ES-I3 (cell line): ENCODE results near the gene CDH4.

Source experiments
- H3K36me3 ChIP-seq: 2 replicates; pipeline ENCODE4 v1.6.1; 2013; ENCODE audit warnings: mild to moderate bottlenecking, low read length, control low read depth, moderate library complexity; ENCODE audit not compliant: insufficient read depth
- H3K4me1 ChIP-seq: 2 replicates; pipeline ENCODE4 v1.6.1; 2013; ENCODE audit warnings: mild to moderate bottlenecking, control low read depth, low read length; ENCODE audit not compliant: insufficient read depth
- H3K9ac ChIP-seq: 2 replicates; pipeline ENCODE4 v1.6.1; 2013; ENCODE audit warnings: low read depth, mild to moderate bottlenecking, low read length, moderate library complexity
- H3K9me3 ChIP-seq: 2 replicates; pipeline ENCODE4 v1.6.1; 2013; ENCODE audit warnings: mild to moderate bottlenecking, low read length, moderate library complexity; ENCODE audit not compliant: control insufficient read depth, insufficient read depth

CDH4 gene

DNA sequence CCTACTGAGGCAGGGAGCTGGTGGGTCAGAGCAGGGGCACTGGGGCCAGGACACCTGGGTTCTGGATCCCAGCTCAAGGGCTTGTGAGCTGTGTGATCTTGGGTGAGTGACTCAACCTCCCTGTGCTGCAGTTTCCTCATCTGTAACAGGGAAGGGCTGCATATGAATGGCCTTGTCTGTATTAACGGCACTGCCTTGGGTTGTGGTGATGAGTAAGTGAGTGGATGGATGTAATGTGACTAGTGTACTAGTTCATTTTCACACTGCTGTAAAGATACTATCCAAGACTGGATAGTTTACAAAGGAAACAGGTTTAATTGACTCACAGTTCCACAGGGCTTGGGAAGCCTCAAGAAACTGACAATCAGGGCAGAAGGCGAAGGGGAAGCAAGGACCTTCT lies 580.1 kb downstream of the CDH4 start:
- H3K9me3 ChIP-seq: peaks cover 6% of the 10 kb centered on the region; the same call in 1 of the 2 replicates
- H3K36me3 ChIP-seq: no peaks in the 10 kb centered on the region
- no peaks in the 10 kb centered on the region for H3K4me1 ChIP-seq
- H3K9ac ChIP-seq: no peak overlapping the region

DNA sequence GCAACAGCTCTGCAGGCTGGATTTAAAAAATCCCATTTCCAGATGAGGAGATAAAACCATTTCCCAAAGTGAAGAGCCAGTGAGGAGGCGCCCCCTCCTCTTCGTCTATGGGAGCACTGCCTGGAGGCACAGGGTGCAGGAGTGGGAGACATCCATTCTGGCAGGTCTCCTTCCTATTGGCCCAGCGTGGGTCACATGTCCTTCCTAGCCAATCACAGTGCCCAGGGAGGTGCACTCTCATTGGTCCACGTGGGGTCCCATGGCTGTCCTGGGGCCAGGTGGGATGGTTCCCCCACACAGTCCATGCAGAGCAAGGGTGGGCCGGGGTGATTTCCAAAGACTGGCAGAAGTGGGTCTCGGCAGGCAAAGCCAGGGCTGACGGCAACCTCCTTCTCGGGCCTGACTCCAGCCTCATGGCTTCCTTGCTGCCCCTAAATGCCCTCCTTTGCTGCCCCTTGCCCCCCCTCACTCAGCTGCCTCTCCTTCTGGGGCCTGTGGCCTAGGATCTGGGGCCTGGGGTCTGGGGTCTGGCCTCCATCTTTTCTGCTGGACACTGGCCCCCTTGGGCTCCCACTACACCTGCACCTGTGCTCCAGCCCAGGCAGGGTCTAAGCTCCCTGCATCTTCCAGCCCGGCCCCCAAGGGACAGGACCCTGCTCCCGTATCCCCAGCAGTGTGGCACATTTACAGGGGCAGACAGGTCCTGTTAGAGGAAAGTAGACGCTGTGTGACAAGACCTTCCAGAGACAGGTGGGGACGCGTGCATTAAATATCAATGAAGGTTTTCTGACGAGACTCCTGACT lies 581.9 kb downstream of the CDH4 start:
- Histone ChIP-seq H3K4me1 (no peaks in the 10 kb centered on the region), H3K9me3 (no peaks in the 10 kb centered on the region), H3K36me3 (no peaks in the 10 kb centered on the region), H3K9ac (no peak overlapping the region)

DNA sequence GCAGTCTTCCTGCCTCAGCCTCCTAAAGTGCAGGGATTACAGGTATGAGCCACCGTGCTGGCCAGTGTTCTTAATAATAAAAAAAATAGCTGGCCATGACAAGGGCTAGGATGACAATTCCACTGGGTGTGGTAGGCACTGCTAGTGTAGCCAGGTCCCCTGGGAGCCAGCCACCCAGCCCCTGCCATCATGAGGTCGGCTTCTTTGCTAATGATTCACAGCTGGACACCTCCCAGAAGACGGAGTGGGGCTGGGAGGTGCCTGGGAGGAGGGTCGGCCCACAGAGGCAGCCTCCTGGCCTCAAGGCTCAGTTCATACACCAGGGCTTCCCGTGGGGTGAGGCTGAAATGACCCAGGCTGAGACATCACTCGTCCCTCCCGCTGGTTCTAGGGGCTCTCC lies 583.2 kb downstream of the CDH4 start:
- no peaks in the 10 kb centered on the region for H3K36me3 ChIP-seq
- H3K9me3 ChIP-seq: no peaks in the 10 kb centered on the region
- no peaks in the 10 kb centered on the region for H3K4me1 ChIP-seq
- H3K9ac ChIP-seq: no peak overlapping the region

DNA sequence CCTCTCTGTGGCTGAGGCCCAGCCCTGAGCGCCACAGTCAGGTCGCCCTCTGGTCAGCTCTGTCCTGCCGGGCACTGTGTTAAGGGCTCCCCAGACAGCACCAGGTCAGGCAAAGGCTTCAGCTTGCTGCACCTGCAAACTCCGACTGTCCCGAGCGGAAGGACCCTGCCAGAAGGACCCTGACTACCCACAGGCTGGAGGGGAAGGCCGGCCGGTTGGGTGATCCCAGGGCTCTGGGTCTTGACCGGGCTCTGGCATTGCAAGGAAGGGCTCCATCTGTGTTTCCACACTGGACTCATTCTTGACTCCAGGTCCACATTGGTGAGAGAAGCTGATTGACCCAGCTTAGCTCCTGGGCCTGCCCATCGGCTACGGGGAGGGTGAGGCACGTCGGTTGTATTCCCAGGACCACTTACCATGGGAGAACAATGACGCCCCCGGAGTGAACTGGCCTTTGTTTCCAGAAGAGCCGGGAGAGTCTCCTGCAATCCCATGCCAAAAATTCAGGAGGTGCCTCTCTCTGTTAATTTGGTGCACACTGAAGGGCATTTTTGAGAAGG lies 583.8 kb downstream of the CDH4 start:
- no peaks in the 10 kb centered on the region for H3K36me3 ChIP-seq
- H3K9ac ChIP-seq: no peak overlapping the region
- H3K9me3 ChIP-seq: no peaks in the 10 kb centered on the region
- H3K4me1 ChIP-seq: no peaks in the 10 kb centered on the region

DNA sequence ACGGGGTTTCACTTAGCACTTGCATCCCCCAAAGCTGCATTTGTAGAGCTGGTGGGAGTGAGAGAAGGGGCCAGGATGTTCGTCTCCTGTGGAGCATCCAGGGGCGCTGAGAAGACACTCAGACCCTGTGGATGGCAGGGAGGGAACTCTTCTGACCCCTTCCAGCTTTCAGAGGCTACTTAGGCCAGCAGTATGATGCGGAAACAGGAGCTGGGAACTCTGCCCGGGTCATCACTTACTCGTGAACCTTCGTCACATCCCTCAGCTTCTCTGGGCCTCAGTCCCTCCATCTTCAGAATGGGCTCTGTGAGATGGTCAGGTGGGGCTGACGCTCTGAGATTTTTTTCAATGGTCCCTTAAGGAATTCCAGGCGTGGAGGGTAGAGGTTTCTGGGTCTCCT lies 585.1 kb downstream of the CDH4 start:
- Histone ChIP-seq H3K4me1 (no peaks in the 10 kb centered on the region), H3K36me3 (no peaks in the 10 kb centered on the region), H3K9ac (no peak overlapping the region), H3K9me3 (no peaks in the 10 kb centered on the region)

DNA sequence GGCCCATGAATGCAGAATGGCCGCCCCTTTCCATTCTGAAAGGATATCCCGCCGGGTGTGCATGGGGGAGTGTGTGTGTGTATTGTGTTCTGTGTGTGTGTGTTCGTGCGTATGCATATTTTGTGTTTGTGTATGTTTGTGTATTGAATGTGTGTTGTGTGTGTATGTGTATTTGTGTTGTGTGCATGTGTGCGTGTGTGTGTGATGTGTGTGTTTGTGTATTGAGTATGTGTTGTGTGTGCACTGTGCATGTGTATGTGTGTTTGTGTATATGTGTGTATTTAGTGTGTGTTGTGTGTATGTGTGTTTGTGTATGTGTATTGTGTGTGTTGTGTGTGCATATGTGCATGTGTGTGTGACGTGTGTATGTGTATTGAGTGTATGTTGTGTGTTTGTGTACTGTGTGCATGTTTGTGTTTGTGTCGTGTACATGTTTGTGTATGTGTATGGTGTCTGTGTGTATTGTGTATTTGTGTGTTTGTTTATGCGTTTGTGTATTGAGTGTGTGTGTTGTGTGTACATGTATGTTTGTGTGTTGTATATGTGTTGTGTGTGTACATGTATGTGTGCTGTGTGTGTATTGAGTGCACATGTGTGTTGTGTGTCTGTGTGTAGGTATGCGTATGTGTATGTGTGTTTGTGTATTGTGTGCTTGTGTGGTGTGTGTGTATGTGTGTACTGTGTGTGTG lies 587.3 kb downstream of the CDH4 start:
- Histone ChIP-seq H3K4me1 (no peaks in the 10 kb centered on the region), H3K36me3 (no peaks in the 10 kb centered on the region), H3K9me3 (no peaks in the 10 kb centered on the region), H3K9ac (no peak overlapping the region)

DNA sequence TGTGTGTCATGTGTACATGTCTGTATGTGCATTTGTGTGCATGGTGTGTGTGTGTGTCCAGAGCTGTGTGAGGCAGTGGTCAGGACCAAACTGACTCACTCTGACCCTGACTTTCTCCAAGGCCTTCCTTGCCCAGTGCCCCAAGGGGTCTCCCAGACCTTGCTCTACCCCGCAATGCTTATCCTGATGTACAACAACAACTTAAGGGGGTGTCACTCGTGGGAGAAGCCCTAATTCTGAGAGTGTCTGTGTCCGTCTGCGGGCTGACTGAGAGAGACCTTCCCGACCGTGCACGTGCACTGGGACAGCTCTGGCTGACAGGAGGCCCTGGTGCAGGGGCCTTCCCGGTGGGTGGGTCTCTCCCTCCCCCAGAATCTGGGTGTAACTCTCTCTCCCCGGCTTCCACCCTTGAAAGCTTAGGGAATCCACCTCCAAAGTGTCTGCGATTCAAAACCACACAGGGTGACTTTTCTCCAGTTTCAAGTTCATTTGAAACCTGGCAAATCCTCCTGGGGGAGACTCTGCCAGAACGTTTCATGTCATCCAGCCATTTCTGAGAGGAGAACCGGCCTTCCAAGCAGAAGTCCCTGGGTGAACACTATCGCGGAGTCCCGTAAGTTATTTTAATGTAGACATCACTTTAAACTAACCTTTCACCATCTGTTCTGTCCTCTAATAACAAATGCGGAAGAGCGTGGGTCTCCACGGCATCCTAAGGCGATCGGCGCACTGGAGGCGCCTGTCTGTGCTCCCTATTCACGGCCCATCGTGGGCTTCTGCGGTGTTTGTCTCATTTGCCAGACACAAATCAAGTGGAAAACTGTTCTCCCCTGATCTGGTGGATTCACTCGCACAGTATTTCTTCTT lies 588.1 kb downstream of the CDH4 start:
- Histone ChIP-seq H3K9me3 (no peaks in the 10 kb centered on the region), H3K36me3 (no peaks in the 10 kb centered on the region), H3K9ac (no peak overlapping the region), H3K4me1 (no peaks in the 10 kb centered on the region)

DNA sequence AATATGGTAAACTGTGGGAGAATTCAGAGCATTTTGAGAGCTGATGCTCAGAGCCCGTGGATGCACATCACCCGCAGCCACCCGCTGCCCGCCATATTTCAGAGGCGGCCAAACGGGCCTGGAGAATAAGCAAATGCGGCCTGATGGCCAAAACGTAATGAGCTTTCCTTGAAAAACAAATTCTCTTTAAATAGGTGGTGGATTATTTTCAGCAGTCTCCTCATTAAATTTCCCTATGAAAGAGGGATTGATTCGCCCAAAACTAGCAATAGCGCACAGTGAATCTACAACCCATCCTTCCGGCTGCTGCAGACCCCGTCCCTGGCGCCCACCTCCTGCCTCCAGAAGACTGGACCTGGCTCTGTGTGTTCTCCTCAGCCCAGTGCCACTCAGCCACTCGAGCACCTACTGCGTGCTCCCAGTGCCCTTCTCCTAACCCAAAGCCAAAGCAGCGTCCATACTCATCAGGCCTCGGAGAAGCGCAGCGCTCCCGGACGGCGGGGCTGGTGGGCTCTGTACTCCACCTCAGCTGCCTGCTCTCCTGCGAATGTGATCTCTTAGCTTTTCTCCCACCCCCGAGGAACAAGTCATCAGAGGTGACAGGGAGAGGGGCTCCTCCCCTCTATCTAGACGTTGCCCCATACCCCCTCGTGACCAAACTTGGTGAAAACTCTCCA lies 588.9 kb downstream of the CDH4 start:
- Histone ChIP-seq H3K9me3 (no peaks in the 10 kb centered on the region), H3K36me3 (no peaks in the 10 kb centered on the region)

DNA sequence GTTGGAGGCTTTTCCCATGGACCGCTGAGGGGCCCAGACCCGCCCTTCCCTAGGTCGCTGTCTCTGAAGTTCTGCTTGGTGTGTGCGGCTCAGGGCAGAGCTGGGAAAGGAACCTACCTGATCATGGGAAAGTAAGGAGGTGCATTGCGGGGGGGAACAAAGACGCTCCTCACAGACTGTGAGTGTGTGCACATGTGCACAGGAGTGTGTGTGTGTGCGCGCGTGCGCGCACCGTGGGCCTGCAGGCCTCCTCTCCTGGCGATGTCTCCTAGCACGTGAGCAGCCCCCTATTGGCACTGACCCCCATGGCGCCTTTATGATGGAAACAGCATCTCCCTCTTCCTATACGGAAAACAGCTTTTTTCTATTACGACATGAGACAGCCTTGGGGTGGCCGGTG lies 589.5 kb downstream of the CDH4 start:
- no peaks in the 10 kb centered on the region for H3K4me1 ChIP-seq
- H3K36me3 ChIP-seq: no peaks in the 10 kb centered on the region
- no peak overlapping the region for H3K9ac ChIP-seq
- H3K9me3 ChIP-seq: no peaks in the 10 kb centered on the region

More for the DNA sequence above, 588.9 kb downstream of the CDH4 start:
- H3K9ac ChIP-seq: no peak overlapping the region
- no peaks in the 10 kb centered on the region for H3K4me1 ChIP-seq

DNA sequence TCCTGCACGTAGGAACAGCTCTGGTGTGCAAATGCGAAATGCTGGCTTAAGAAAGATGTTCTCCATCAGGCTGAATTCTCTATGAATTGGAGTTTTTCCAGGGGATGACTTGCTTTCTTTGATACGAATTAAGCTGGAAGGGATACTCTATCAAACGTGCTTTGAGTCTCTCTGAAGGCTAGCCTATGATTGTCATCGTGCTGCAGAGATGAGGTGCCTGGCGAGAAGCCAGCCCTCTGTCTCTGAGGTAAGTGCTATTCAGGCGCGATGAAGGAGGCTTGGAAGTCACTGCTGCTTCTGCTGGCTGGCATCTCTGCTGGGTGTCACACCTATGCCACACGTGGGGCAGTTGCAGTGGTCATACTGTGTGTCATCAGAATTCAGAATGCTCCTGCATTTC lies 589.9 kb downstream of the CDH4 start:
- Histone ChIP-seq H3K9ac (no peak overlapping the region), H3K4me1 (no peaks in the 10 kb centered on the region), H3K9me3 (no peaks in the 10 kb centered on the region), H3K36me3 (no peaks in the 10 kb centered on the region)

DNA sequence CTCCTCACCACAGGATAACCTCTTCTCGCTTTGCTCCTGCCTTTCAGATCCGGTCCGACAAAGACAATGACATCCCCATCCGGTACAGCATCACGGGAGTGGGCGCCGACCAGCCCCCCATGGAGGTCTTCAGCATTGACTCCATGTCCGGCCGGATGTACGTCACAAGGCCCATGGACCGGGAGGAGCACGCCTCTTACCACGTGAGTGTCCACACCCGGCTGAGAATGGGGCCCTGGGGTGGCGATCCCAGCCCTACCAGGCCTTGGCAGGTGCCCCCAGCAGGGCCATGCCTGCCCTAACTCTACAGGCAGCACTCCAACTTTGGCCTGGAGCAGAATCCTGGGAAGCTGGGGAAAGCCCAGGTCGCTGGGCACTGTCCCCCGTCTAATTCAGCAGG lies 592.6 kb downstream of the CDH4 start:
- no peak overlapping the region for H3K9ac ChIP-seq
- H3K9me3 ChIP-seq: no peaks in the 10 kb centered on the region
- no peaks in the 10 kb centered on the region for H3K36me3 ChIP-seq
- no peaks in the 10 kb centered on the region for H3K4me1 ChIP-seq

DNA sequence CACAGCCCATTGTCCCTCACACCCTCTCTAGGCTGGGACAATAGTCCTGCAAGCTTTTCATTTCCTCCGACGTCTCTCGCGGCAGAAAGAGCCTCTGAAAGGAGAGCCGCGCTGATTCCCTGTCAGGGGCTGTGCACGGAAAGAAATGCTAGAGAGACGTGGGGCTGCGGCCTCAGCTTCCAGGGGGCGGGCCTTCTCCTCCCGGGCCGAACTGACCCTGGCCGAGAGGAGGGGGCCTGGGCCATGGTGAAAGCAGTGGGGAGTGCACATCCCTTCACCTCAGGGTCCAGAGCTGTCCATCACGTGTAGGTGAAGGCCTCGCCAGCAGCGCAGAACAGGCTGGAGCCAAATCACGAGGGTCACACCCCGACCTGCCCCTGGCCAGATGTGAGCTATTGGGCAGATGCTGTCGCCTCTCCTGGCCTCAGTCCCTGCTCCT lies 593.2 kb downstream of the CDH4 start:
- no peak overlapping the region for H3K9ac ChIP-seq

DNA sequence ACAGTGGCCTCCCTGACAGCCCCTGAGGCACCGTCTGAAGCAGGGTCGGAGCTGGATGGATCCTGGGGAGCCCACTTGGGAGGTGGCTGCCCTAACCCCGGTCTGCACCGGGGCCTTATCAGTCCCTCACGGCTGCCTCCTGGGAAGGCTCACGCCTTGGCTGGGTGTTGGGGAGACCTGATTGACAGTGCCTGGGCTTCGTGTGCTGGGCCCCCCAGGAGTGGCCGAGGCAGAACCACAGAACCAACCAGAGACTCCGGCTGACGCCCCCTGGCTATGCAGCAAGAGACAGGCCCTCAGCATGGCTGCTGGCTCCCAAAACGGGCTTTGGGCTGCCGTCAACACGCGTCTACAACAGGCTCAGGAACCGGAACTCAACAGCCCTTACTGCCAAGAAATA lies 594.0 kb downstream of the CDH4 start:
- H3K36me3 ChIP-seq: no peaks in the 10 kb centered on the region
- H3K4me1 ChIP-seq: no peaks in the 10 kb centered on the region
- H3K9me3 ChIP-seq: no peaks in the 10 kb centered on the region
- no peak overlapping the region for H3K9ac ChIP-seq

More for the DNA sequence above, 593.2 kb downstream of the CDH4 start:
- Histone ChIP-seq H3K4me1 (no peaks in the 10 kb centered on the region), H3K9me3 (no peaks in the 10 kb centered on the region), H3K36me3 (no peaks in the 10 kb centered on the region)
